ENCODE results near the gene CALR3.

GRCh38 chr19:16465239-16465638, 30.7 kb downstream of the CALR3 start:
- TF ChIP-seq POLR2AphosphoS5 (IDR thresholded peaks at IDR 0.05): no peak
- no peak for TF ChIP-seq CTCF (IDR thresholded peaks at IDR 0.05)
- TF ChIP-seq POLR2A (IDR thresholded peaks at IDR 0.05): no peak
- TF ChIP-seq EP300 (IDR thresholded peaks at IDR 0.05): no peak
